HG02678 (cell line): ENCODE data around the gene SLC25A39.
"Not testable (repeated sequence)": the region's sequence is repeated elsewhere in the genome, so short reads cannot be mapped to it uniquely, and the experiment has no call there.

Experiments used
- ATAC-seq: cut with Tn5 transposase; IDR thresholded peaks from one replicate; pipeline ENCODE4 v1.9.1; 2021; ENCODE audit warnings: mild to moderate bottlenecking, moderate library complexity; ENCODE audit not compliant: unreplicated experiment

The SLC25A39 gene

GRCh38 chr17:44354582-44355561 lies 30.2 kb upstream of the SLC25A39 start:
- no peak for ATAC-seq

GRCh38 chr17:44353672-44354331 lies 29.2 kb upstream of the SLC25A39 start:
- ATAC-seq, result no peak

GRCh38 chr17:44352828-44353671 lies 28.4 kb upstream of the SLC25A39 start:
- ATAC-seq, result no peak

GRCh38 chr17:44351961-44352827 lies 27.6 kb upstream of the SLC25A39 start:
- ATAC-seq, result no peak

GRCh38 chr17:44351464-44351863 lies 26.8 kb upstream of the SLC25A39 start:
- no peak for ATAC-seq

- ATAC-seq, result no peak
These were observed 26.2 kb upstream of the SLC25A39 start for GRCh38 chr17:44350733-44351226.

- no peak for ATAC-seq
These were observed 25.0 kb upstream of the SLC25A39 start for GRCh38 chr17:44349553-44350070.

GRCh38 chr17:44348988-44349364 lies 24.4 kb upstream of the SLC25A39 start:
- ATAC-seq, result no peak

- peak; percentile 48 for ATAC-seq
These were observed 23.8 kb upstream of the SLC25A39 start for GRCh38 chr17:44348234-44348987.

GRCh38 chr17:44347206-44348055 lies 22.8 kb upstream of the SLC25A39 start:
- not testable (repeated sequence) for ATAC-seq

GRCh38 chr17:44346064-44346844 lies 21.6 kb upstream of the SLC25A39 start:
- no peak for ATAC-seq

- ATAC-seq, result no peak
These were observed 20.9 kb upstream of the SLC25A39 start for GRCh38 chr17:44345454-44346026.

GRCh38 chr17:44344939-44345453 lies 20.4 kb upstream of the SLC25A39 start, which contains the start of gene GRN:
GRN (plus strand) TSS chr17:44345302; CDS start chr17:44349165, 3,863 bp downstream.
- peak; percentile 67 for ATAC-seq

- no peak for ATAC-seq
These were observed 19.0 kb upstream of the SLC25A39 start for GRCh38 chr17:44343510-44344209.

- not testable (repeated sequence) for ATAC-seq
These were observed 15.9 kb upstream of the SLC25A39 start for GRCh38 chr17:44340553-44340952.

GRCh38 chr17:44338702-44339101 lies 14.1 kb upstream of the SLC25A39 start:
- ATAC-seq, result no peak
